Measurements from ENCODE around the gene RNF114.

The RNF114 gene

GRCh38 chr20:49970498-49970897 is 34.3 kb downstream of the RNF114 start:
- H3K9me3 ChIP-seq (ENCODE audit: control insufficient read depth, insufficient read depth, low read depth, low read length) = no peaks in the 10 kb centered on the region
- no peaks in the 10 kb centered on the region for H3K36me3 ChIP-seq (ENCODE audit: control insufficient read depth in 2 of 2, insufficient read depth in 1 of 2, low read length in 2 of 2)
- TF ChIP-seq ZNF341 (tag by site-specific recombination; IDR thresholded peaks at IDR 0.05; ENCODE audit: low read depth) (no peak), ZNF292 (tag by site-specific recombination; IDR thresholded peaks at IDR 0.05; ENCODE audit: borderline replicate concordance, low read depth) (no peak), HIC1 (tag by site-specific recombination; IDR thresholded peaks at IDR 0.05) (no peak), PRDM2 (tag by site-specific recombination; IDR thresholded peaks at IDR 0.05; ENCODE audit: borderline replicate concordance) (no peak), PRDM4 (tag by site-specific recombination; IDR thresholded peaks at IDR 0.05) (no peak), HOXC10 (CRISPR knock-in tag; IDR thresholded peaks at IDR 0.05) (no peak), ZNF416 (tag by site-specific recombination; IDR thresholded peaks at IDR 0.05) (no peak)
- no peaks in the 10 kb centered on the region for H3K4me1 ChIP-seq (ENCODE audit: control insufficient read depth, insufficient read depth, low read length)
- POLR2A ChIA-PET = no interaction called here
- no peak overlapping the region for H3K27ac ChIP-seq (ENCODE audit: extremely low read depth, low read depth, low read length)
- no peak overlapping the region for H3K4me3 ChIP-seq (ENCODE audit: low read depth, low read length)
- CTCF ChIA-PET = interaction anchor here (0.6 to 2.2 kb wide), 4 partner anchors 8 to 201 kb away, joined by 3 to 10 read pairs (median 6); no protein-coding TSS in a partner anchor

GRCh38 chr20:49973981-49974380 is 37.8 kb downstream of the RNF114 start:
- ChIA-PET CTCF (interaction anchor here (0.6 to 1.6 kb wide), 7 partner anchors 9 to 494 kb away, joined by 3 to 9 read pairs (median 3); no protein-coding TSS in a partner anchor), POLR2A (interaction anchor here (0.7 kb wide), 1 partner anchor 87 kb away, joined by 3 read pairs; no protein-coding TSS in a partner anchor)
- TF ChIP-seq ZNF341 (tag by site-specific recombination; IDR thresholded peaks at IDR 0.05; ENCODE audit: low read depth) (peak; percentile 50; the same call in 1 of the 2 replicates), ZNF645 (tag by site-specific recombination; IDR thresholded peaks at IDR 0.05) (no peak)
- H3K36me3 ChIP-seq (ENCODE audit: control insufficient read depth in 2 of 2, insufficient read depth in 1 of 2, low read length in 2 of 2) = no peaks in the 10 kb centered on the region
- H3K4me3 ChIP-seq (ENCODE audit: low read depth, low read length) = no peak overlapping the region
- H3K27ac ChIP-seq (ENCODE audit: extremely low read depth, low read depth, low read length) = no peak overlapping the region
- no peaks in the 10 kb centered on the region for H3K9me3 ChIP-seq (ENCODE audit: control insufficient read depth, insufficient read depth, low read depth, low read length)
- no peaks in the 10 kb centered on the region for H3K4me1 ChIP-seq (ENCODE audit: control insufficient read depth, insufficient read depth, low read length)
